SK-N-MC (cell line): ENCODE results near the gene CEP83.
"Not testable (repeated sequence)": the region's sequence is repeated elsewhere in the genome, so short reads cannot be mapped to it uniquely, and the experiment has no call there.

Source experiments
- DNase-seq: peaks from one replicate; pipeline ENCODE4 v3.0.0-alpha.2; 2011; ENCODE audit warnings: low read depth, low spot score
- H3K27ac ChIP-seq: fragments of 200-600 bp; sonication (generic); 2 replicates; pipeline ENCODE4 v1.5.1; 2016; ENCODE audit warnings: mixed run types
- H3K36me3 ChIP-seq: fragments of 200-600 bp; sonication (generic); 2 replicates; pipeline ENCODE4 v1.6.1; 2017; ENCODE audit warnings: antibody characterized with exemption, low read length, mixed read lengths; ENCODE audit not compliant: insufficient read depth
- H3K4me3 ChIP-seq: fragments of 200-600 bp; sonication (generic); 2 replicates; pipeline ENCODE4 v1.5.1; 2016
- H3K9ac ChIP-seq: fragments of 200-600 bp; sonication (generic); 2 replicates; pipeline ENCODE4 v1.8.0; 2017; ENCODE audit warnings: mixed run types, mixed read lengths; ENCODE audit not compliant: insufficient read length
- H3K9me3 ChIP-seq: fragments of 200-600 bp; sonication (generic); 2 replicates; pipeline ENCODE4 v1.6.1; 2017; ENCODE audit warnings: low read depth, mild to moderate bottlenecking, antibody characterized with exemption, low read length, moderate library complexity, mixed read lengths
- EZH2 ChIP-seq: fragments of 200-600 bp; sonication (generic); IDR thresholded peaks from one replicate; pipeline ENCODE4 v1.6.1; 2017; ENCODE audit warnings: antibody characterized with exemption
- FOXP2 ChIP-seq: optimal IDR thresholded peaks from 2 replicates; pipeline ENCODE3; 2011; ENCODE audit warnings: mild to moderate bottlenecking, moderate library complexity; ENCODE audit not compliant: insufficient read depth; ENCODE audit errors: extremely low read length, control extremely low read depth
- POLR2AphosphoS5 ChIP-seq: IDR thresholded peaks from 2 replicates; pipeline ENCODE4 v1.6.1; 2012; ENCODE audit warnings: mild to moderate bottlenecking, low read depth, low read length, borderline replicate concordance

CEP83 gene

DNA sequence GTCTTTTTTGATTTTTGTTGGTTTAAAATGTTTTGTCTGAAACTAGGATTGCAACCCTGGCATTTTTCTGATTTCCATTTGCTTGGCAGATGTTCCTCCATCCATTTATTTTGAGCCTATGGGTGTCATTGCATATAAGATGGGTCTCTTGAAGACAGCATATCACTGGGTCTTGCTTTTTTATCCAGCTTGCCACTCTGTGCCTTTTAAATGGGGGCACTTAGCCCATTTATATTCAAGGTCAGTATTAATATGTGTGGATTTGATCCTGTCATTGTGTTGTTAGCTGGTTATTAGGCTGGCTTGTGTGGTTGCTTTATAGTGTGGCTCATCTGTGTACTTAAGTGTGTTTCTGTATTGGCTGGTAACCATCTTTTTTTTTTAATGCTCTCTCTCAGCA is 139.6 kb downstream of the CEP83 start:
- H3K4me3 ChIP-seq = no peak overlapping the region
- H3K27ac ChIP-seq = no peak overlapping the region
- no peak for DNase-seq
- no peak for TF ChIP-seq POLR2AphosphoS5
- TF ChIP-seq FOXP2 = no peak
- TF ChIP-seq EZH2 = no peak
- H3K9me3 ChIP-seq = no peaks in the 10 kb centered on the region
- no peak overlapping the region for H3K9ac ChIP-seq
- peaks cover 35% of the 10 kb centered on the region; the same call in 1 of the 2 replicates for H3K36me3 ChIP-seq

- peaks cover 26% of the 10 kb centered on the region; the same call in 1 of the 2 replicates for H3K36me3 ChIP-seq
Observed at GRCh38 chr12:94318181-94318580, 141.5 kb downstream of the CEP83 start.

GRCh38 chr12:94316600-94316999 is 143.1 kb downstream of the CEP83 start:
- H3K9ac ChIP-seq, H3K4me3 ChIP-seq, H3K27ac ChIP-seq, H3K9me3 ChIP-seq, DNase-seq: not testable (repeated sequence)
- H3K36me3 ChIP-seq = peaks cover 16% of the 10 kb centered on the region; the same call in 1 of the 2 replicates

More at GRCh38 chr12:94318181-94318580, 141.5 kb downstream of the CEP83 start:
- Histone ChIP-seq H3K27ac (no peak overlapping the region), H3K9ac (no peak overlapping the region), H3K9me3 (no peaks in the 10 kb centered on the region), H3K4me3 (no peak overlapping the region)
- TF ChIP-seq FOXP2 (no peak), EZH2 (no peak), POLR2AphosphoS5 (no peak)
- DNase-seq = no peak

GRCh38 chr12:94312378-94312777 is 147.3 kb downstream of the CEP83 start:
- DNase-seq = no peak
- Histone ChIP-seq H3K9me3 (no peaks in the 10 kb centered on the region), H3K36me3 (peaks cover 19% of the 10 kb centered on the region), H3K4me3 (no peak overlapping the region), H3K9ac (no peak overlapping the region), H3K27ac (no peak overlapping the region)
- no peak for TF ChIP-seq EZH2
- TF ChIP-seq FOXP2 = no peak
- TF ChIP-seq POLR2AphosphoS5 = no peak

GRCh38 chr12:94309373-94309772 is 150.3 kb downstream of the CEP83 start:
- Histone ChIP-seq H3K36me3 (peaks cover 23% of the 10 kb centered on the region), H3K9me3 (no peaks in the 10 kb centered on the region), H3K9ac (no peak overlapping the region), H3K27ac (no peak overlapping the region), H3K4me3 (no peak overlapping the region)
- TF ChIP-seq FOXP2 (no peak), POLR2AphosphoS5 (no peak), EZH2 (no peak)
- no peak for DNase-seq

GRCh38 chr12:94308612-94309011 is 151.1 kb downstream of the CEP83 start:
- Histone ChIP-seq H3K27ac (no peak overlapping the region), H3K9me3 (no peaks in the 10 kb centered on the region), H3K9ac (no peak overlapping the region), H3K36me3 (peaks cover 23% of the 10 kb centered on the region), H3K4me3 (no peak overlapping the region)
- TF ChIP-seq POLR2AphosphoS5 (no peak), EZH2 (no peak), FOXP2 (no peak)
- no peak for DNase-seq

GRCh38 chr12:94305130-94305957 is 154.3 kb downstream of the CEP83 start:
- Histone ChIP-seq H3K9ac (no peak overlapping the region), H3K4me3 (no peak overlapping the region), H3K9me3 (no peaks in the 10 kb centered on the region), H3K36me3 (peaks cover 18% of the 10 kb centered on the region), H3K27ac (no peak overlapping the region)
- TF ChIP-seq FOXP2 = no peak
- TF ChIP-seq POLR2AphosphoS5 = no peak
- no peak for TF ChIP-seq EZH2
- DNase-seq = no peak

- peaks cover 18% of the 10 kb centered on the region for H3K36me3 ChIP-seq
- no peak overlapping the region for H3K27ac ChIP-seq
- DNase-seq = no peak
- no peak overlapping the region for H3K9ac ChIP-seq
- H3K9me3 ChIP-seq = no peaks in the 10 kb centered on the region
- no peak overlapping the region for H3K4me3 ChIP-seq
- TF ChIP-seq EZH2 = no peak
- no peak for TF ChIP-seq POLR2AphosphoS5
- no peak for TF ChIP-seq FOXP2
Observed at GRCh38 chr12:94304566-94305061, 155.1 kb downstream of the CEP83 start.
